HFF-Myc (cell line): ENCODE results near the gene MAST1.

Experiments used
- DNase-seq: peaks from one replicate; pipeline ENCODE4 v3.0.0-alpha.2; 2011; ENCODE audit warnings: low read depth; ENCODE audit errors: extremely low read depth
- H3K4me3 ChIP-seq: replicated peaks from 2 replicates; pipeline ENCODE4 v1.5.1; 2011; ENCODE audit warnings: low read depth, mild to moderate bottlenecking, control low read depth, low read length
- TF ChIP-seq, protein P1 (sequence below): IDR thresholded peaks from 2 replicates; pipeline ENCODE4 v1.5.1; 2012; ENCODE audit warnings: mild to moderate bottlenecking, low read depth, low read length, control low read depth; ENCODE audit errors: missing control alignments

MAST1 gene

DNA sequence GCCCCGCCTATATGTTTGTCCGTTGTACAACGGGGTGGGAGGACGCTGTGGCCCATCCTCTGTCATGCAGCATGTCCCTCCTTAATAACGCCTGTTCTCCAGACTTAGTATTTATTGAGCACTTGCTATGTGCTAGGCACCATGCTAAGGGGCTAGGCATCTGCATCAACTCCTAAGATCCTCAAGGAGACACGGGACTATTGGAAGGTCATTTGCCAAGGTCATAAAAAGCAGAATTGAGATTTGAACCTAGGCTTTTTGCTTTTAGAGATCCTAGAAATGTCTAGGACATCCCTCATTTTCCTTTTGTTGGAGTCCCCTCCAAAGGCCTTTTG is 1.8 kb upstream of the MAST1 start:
- no peak for DNase-seq
- TF ChIP-seq, protein P1, sequence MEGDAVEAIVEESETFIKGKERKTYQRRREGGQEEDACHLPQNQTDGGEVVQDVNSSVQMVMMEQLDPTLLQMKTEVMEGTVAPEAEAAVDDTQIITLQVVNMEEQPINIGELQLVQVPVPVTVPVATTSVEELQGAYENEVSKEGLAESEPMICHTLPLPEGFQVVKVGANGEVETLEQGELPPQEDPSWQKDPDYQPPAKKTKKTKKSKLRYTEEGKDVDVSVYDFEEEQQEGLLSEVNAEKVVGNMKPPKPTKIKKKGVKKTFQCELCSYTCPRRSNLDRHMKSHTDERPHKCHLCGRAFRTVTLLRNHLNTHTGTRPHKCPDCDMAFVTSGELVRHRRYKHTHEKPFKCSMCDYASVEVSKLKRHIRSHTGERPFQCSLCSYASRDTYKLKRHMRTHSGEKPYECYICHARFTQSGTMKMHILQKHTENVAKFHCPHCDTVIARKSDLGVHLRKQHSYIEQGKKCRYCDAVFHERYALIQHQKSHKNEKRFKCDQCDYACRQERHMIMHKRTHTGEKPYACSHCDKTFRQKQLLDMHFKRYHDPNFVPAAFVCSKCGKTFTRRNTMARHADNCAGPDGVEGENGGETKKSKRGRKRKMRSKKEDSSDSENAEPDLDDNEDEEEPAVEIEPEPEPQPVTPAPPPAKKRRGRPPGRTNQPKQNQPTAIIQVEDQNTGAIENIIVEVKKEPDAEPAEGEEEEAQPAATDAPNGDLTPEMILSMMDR, result no peak
- H3K4me3 ChIP-seq, result no peak overlapping the region

DNA sequence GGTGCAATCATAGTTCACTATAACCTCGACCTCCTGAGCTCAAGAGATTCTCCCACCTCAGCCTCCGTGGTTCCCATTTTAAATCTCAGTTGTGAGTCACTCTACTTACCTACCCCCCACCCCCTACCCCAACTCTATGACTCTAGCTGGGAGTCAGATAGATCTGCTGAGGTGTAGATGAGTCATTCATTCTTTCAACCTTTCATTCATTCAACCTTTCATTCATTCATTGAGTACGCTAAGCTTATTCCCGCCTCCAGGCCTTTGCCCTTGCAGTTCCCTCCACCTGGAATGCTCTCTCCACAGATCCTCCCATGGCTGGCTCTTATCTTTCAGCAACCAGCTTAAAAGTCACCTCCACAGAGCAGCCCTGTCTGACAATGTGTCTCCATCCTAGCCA is 1.1 kb upstream of the MAST1 start:
- DNase-seq, result no peak
- H3K4me3 ChIP-seq, result no peak overlapping the region
- TF ChIP-seq, protein P1, result no peak

DNA sequence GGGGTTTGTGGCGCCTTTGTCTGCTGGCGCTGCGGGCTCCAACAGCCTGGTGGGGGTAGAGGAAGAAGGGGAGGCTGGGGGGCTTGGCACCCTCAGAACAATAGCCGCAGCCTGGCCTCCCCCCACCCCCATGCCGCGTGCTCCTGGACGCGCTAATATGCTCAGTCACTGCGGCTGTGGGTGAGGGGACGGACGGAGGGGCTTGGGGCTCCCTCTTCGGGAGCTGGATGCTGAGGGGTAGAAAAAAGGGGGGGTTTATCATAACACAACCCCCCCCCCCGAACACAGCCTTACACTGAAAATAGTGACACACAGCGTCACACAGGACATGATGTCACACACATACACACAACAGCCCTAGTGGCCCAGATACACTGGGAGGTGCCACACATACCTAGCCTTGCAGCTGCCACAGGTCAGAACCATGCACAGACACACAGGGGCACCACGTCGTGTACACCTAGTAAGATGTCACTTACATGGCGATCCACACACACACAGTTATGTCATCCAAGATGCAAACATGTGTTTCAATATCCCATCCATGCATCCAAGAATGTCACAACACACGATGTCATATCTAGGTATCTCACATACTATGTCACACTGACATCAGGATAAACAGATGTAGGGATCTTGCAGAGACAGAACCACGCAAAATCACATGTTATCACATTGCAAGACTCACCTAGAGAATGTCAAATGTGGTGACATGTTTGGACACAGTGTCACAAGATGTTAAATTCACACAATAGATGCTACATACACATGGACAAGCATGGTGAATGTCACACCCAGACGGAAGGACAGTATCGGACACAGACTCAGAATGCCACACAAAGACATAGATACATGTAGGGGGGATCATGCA is 806 bp downstream of the MAST1 start:
- DNase-seq, result no peak
- TF ChIP-seq, protein P1, result no peak
- H3K4me3 ChIP-seq, result peak overlapping the region; percentile 35

DNA sequence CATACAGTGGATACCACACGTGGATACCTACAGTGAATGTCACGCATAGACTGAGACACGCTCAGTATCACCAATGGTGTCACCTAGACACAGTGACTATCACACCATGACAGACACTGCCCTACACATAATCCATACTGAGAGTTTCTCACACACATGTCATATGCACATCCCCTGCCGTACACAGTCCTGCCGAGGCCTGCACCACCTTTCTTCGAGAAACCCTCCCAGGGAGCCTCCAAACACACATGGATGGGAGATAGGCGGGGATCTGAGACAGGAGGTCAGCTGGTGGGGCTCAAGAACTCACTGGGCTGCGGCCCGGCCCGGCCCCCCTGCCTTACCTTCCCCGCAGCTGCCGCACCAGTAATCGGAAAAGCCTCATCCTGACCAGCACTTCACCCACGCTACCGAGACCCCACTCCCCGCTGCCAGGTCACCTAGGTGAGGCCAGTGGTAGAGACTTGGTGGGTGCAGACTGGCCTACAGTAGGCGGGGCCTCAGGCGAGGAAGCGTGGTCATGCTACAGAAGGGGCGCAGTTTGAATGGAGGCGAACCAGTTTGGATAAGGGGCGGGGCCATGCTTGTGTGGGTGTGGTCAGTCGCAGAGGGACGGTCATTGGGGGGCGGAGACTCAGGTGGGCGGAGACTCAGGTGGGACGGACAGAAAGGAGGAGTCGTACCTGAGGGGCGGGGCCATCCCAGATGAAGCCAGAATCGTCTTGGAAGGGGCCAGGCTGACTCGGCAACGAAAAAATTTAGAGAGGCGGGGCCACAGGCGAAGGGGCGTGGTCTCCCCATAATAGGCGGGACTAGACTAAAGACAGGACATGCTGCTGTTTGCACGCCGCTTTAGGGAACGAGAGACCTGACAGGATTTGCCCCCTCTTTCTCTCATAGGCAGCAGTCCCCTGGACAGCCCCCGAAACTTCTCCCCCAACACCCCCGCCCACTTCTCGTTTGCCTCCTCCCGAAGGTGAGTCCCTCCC is 2.1 kb downstream of the MAST1 start:
- peak; percentile 40 for DNase-seq
- H3K4me3 ChIP-seq, result peak overlapping the region; percentile 2; the same call in 1 of the 2 replicates
- TF ChIP-seq, protein P1, result no peak

DNA sequence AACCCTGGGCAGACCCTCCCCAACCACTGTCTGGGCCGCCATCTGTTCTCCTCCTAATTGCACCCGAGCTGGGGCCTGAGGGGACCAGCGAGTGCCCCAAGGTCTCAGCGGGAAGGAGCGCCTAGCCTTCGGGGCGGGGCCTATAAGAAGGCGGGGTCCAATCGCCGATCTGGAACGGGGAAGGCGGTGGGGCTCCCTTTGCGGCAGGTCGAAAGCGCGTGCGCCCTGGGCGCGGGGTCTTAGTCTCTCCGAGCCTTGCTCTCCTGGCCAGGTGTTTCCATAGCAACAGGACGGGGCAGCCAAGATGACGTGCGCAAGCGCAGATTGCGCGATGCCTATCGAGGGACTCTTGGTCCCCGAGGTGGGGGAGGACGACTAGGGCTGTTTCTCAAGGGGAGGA is 2.8 kb downstream of the MAST1 start:
- no peak for DNase-seq
- TF ChIP-seq, protein P1, result no peak
- peak overlapping the region; percentile 2; the same call in 1 of the 2 replicates for H3K4me3 ChIP-seq

DNA sequence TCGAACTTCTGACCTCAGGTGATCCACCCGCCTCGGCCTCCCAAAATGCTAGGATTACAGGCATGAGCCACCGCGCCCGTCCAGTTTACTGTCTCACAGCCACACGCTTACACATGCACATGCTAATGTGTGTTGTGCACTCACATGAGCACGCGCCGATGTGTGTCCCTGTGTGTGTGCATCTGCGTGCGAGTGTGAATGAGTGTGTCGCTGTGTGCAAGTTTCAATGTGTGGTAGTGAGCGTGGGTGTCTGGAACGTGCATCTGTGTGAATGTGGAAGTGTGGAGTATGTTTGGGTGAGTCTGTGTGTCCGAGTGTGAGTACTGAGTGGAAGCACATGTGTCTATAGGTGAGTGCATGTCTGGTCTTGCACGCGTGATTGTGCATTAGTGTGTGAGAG is 4.2 kb downstream of the MAST1 start:
- H3K4me3 ChIP-seq, result no peak overlapping the region
- no peak for DNase-seq
- TF ChIP-seq, protein P1, result no peak
